ACHN (cell line): ENCODE results near the gene PPFIA1.
A peak's percentile ranks its signal among the peaks of the same experiment; 100 is the strongest.

ENCODE experiments used
- DNase-seq: peaks from one replicate; pipeline ENCODE4 v3.0.0-alpha.2; 2015
- in situ Hi-C: cut with HindIII; loops from 2 replicates; pipeline ENCODE4 v1.10.0; 2017; ENCODE audit warnings: low sequenced_read_pairs, low pct_ligation_motif_present, low pct_unique_long_range_greater_than_20kb

Gene PPFIA1

DNA sequence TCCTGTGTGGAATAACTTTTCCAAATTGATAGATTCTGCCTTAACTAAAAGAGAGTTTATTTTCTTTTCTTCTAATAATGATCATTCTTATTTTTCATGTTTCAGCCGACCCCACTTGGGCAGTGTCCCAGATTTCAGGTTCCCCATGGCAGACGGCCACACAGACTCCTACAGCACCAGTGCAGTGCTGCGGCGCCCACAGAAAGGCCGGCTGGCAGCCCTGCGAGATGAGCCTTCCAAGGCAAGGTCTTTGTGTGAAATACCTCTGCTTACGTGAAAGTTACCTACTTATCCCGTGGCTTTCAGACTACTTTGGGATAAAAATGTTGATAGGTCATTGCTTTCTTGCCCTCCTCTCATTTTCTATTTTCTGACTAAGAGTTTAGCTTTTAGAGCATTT, 68.6 kb downstream of the PPFIA1 start:
- in situ Hi-C loops = no loop called here
- no peak for DNase-seq

DNA sequence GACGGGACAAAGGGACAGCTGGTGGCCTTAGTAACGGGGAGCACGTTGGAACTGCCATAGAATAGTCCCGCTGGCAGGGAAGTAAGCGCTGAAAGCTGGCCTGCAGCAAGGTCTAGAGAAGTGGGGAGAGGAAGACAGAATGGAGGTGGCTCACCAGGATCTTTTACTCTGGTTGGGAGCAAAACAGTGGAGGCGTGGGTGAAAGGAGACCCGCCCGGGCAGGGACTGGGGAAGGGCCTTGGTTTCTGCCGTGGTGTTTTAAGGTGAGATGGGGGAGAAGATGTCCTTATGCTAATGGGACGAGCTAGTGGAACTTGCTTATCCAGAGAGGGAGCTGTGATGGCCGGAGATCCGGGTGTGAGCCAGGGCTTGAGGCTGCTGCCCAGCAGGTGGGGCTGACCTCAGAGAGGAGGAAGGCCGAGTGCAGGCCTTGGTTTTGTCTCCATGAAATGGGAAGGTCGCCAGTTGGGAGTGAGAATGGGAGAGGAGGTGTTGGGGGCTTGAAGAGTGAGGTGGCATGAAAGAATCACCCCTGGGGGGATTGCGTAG, 71.5 kb downstream of the PPFIA1 start:
- no peak for DNase-seq

DNA sequence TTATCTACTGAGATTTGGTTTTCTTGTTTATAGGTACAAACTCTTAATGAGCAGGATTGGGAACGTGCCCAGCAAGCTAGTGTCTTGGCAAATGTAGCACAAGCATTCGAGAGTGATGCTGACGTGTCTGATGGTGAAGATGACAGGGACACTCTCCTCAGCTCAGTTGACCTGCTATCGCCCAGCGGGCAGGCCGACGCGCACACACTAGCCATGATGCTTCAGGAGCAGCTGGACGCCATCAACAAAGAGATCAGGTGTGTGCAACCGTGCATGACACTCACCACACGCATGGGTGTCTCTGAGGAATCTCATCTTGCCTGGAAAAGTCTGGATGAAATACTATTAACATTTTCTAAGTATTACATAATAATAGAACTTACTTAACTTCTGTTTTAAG, 73.1 kb downstream of the PPFIA1 start:
- peak; percentile 34 for DNase-seq
- in situ Hi-C loops = no loop called here

More for the DNA sequence above, 71.5 kb downstream of the PPFIA1 start:
- in situ Hi-C loops = no loop called here

DNA sequence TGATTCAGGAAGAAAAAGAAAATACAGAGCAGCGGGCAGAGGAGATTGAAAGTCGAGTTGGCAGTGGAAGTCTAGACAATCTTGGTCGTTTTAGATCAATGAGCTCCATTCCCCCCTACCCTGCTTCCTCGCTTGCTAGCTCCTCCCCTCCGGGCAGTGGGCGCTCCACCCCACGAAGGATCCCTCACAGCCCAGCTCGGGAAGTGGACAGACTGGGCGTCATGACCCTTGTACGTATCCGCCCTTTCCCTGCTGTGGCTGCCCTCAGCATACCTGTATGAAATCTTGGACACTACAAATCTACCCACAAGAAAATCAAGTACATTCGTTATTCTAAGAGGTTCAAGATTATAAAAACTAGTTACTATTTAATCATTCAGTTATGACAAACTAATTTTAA, 77.7 kb downstream of the PPFIA1 start:
- in situ Hi-C loops = no loop called here

DNA sequence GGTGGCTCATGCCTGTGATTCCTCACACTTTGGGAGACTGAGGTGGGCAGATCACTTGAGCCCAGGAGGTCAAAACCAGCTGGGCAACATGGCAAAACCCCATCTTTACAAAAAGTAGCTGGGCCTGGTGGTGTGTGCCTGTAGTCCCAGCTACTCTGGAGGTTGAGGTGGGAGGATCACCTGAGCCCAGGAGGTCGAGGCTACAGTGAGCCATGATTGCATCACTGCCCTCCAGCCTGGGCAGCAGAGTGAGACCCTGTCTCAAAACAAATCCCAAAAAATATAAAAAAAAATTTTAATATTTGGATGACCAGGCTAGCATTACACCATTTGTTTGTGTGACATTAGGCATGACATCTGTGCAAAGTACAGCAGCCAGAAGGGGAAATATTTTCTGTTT, 78.1 kb downstream of the PPFIA1 start:
- in situ Hi-C loops = no loop called here
- no peak for DNase-seq

More for the DNA sequence above, 77.7 kb downstream of the PPFIA1 start:
- DNase-seq = no peak

DNA sequence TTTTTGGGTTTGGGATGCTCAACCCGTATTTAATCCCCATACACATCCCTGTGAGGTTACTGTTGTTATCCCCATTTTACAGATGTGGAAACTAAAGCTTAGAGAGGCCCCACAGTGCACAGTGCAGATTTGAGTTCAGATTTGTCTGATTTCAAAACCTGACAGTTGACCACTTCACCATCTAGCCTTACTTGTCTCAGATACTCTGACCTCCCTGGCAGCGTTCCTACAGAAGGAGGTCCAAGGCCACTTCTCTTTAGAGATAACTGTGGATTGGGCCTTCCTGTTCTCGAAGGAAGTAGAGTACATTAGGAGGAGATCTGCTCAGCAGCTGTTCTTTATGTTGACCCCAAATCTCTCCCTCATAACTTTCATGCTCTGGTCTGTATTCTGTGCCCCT, 81.2 kb downstream of the PPFIA1 start:
- DNase-seq = no peak
- in situ Hi-C loops = no loop called here

DNA sequence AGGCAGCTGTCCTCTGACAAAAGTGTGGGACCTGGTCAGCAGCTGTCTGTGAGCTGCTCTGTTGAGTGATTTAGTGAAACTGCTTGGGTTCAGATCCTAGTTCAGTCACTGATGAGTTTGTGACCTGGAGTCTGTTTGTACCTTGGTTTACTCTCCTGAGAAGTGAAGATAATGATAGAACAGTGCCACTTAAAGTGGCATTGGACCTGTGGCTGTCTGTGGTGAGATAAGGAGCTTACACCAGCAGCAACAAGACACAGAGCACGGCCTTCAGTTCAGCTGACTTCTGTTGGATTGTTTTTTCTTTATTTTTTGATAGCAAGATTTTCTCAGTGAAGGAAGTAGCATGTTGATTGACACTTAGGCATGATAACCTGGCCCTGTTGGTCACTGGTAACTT, 81.6 kb downstream of the PPFIA1 start:
- no peak for DNase-seq
- in situ Hi-C loops = no loop called here

DNA sequence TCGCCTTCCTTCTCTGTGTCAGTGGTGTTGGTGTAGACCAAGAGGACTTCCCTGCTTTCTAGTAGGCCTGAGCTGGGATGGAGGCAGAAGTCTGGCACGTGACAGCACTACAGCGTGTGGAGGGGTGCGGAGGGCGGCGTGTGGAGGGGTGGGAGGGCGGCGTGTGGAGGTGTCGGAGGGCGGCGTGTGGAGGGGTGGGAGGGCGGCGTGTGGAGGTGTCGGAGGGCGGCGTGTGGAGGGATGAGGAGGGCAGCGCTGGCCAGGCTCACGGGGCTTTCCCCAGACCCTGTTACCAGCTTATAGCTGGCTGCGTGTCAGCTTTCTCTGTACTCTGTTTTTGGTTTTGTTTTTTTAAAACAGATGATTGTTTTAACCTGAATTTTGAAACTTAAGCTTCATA, 82.1 kb downstream of the PPFIA1 start:
- no peak for DNase-seq
- in situ Hi-C loops = no loop called here

DNA sequence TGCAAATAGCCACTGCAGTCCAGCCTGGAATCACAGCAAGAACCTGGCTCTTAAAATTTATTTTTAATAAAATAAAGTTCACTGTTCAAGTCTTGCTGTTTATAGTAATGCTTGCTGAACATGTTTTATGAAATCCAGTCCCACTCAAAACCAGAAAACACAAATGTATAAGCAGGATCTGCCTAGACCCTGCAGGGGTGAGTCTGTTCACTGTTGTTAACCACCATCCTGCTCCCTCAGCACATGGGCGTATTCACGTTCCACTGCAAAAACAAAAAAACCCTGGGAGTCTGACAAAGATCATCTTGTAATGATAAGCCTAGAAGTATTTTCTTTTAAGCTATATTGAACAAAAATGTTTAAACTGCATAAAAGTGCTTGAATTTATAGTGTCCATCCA, 82.8 kb downstream of the PPFIA1 start:
- no peak for DNase-seq
- in situ Hi-C loops = no loop called here

DNA sequence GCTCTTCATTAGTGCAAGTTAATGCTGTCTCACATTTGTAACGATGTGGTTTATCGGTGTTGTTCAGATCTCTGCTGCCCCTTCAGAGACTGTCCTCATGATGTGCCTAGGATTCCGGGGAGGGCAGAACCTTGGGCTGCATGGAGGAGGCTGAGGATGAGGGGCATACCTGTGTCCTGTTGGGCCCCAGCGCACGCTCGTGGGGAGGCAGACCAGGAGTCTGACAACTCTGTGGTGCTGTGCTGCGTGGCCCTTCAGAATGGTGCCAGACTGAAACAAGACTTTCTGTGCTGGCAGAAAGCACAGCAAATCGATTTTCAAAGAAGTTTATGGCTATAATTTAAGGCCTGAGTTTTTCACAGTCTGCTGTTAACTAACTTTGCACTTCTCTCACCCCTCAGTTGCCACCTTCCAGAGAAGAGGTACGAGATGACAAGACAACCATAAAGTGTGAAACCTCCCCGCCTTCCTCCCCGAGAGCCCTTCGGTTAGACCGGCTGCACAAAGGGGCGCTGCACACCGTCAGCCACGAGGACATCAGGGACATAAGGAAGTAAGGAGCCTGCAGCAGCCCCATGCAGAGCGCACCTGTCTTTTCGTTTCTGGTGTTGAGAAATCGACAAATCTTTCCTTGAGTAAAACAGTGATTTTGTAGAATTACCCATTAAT, 83.5 kb downstream of the PPFIA1 start:
- in situ Hi-C loops = no loop called here
- no peak for DNase-seq

DNA sequence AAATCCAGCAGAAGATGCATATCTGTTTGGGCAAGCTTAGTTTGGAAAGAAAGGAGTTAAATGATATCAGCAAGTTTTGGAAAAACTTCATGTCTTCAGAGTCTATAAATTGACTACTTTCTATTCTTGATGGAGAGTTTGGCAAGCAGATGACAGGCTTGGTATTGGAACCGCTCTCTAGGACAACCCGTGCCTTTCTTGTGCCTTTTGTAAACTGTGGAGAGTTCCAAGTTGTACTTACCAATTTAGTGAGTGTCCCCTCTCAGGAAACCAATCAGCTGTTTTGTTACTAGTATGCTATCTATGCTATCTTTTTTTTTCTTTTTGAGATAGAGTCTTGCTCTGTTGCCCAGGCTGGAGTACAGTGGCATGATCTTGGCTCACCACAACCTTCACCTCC, 84.1 kb downstream of the PPFIA1 start:
- no peak for DNase-seq
- in situ Hi-C loops = no loop called here

DNA sequence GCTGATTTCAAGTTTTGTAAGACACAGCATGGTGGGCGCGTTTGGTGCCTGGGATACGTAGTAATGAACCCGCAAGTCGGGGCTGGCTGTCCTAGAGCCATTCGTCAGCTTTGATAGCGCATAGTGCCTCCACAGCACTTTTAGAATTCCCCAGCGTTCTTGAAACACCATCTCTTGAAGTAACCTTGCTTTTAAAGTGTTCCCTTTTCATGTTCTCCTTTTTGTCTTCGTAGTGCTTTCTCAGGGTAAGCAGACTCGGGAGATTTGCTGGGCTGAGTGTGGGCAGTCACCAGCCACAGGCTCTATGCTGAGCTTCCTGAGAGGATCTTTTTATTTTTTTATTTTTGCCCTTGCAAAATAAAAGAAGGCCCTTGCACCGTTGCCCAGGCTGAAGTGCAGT, 88.3 kb downstream of the PPFIA1 start:
- no peak for DNase-seq

DNA sequence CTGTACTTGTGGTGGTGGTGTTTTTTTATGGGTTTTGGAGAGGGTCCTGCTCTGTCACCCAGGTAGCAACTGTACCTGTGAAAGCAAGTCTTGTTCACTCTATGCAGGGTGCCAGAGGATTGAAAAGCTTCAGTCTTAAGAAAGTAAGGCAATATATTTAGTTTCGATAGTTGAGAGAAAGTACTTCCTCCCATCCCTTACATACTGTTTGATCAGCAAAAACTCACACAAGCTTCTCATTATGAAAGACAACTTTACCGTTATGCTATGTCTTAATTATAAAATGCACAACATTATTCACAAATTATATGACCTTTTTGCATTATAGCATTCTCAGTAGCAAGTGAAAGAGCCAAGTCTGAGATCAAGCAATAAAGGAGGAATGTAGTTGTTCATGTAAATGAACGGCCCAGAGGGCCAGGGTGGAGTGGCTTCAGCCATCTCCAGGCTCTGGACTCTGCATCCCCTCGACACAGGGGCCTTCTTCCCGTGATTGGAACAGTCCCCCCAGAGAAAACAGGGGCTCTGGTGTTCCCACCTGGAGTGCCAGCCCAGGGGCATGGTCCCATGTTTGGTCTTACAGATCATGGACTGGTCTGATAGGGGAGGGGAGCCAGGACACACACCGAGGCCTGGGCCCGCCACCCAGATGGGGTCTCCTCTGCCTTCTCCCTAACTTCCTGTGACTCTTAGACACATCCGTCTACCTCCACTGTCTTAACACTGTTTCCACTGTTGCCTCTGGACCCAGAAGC, 89.1 kb downstream of the PPFIA1 start:
- DNase-seq = no peak

More for the DNA sequence above, 88.3 kb downstream of the PPFIA1 start:
- in situ Hi-C loops = no loop called here

DNA sequence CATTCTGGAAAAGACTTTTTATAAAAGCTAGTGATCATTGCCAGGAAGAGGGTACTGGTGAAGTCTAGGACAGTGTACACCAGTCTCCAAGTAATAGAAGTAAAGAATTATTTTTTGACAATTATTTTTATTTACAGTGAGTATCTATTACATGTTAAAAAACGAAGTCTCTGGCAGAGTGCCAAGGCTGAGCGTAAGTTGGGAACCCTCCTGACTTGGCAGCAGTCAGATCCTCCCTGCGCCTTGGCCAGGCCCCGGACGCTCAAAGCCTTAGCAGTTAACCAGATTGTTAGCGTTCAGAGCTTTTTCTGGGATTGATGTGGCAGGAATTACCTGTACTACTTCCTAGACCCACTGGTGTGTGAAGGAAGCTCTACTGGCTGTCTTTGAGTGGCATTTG, 89.7 kb downstream of the PPFIA1 start:
- in situ Hi-C loops = no loop called here

More for the DNA sequence above, 89.1 kb downstream of the PPFIA1 start:
- in situ Hi-C loops = no loop called here

DNA sequence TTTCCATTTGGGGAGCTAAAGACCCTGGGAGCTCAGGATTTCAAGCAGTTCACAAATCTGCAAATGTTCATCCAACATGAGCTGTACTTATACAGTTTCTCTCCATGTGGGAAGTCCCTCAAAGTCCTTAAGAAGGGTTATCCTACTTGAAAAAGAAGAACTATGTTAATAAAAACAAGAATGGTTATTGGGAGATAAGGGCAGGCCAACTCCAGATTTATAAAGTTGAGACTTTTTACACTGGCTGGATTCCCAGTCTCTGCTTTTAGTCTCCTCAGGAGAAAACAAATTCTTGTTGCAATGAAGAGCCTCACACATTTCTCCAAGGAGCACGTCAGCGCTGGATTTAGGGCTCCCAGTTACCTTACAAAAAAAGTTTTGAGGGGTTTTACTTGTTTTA, 93.7 kb downstream of the PPFIA1 start:
- no peak for DNase-seq
- in situ Hi-C loops = no loop called here

More for the DNA sequence above, 89.7 kb downstream of the PPFIA1 start:
- DNase-seq = no peak

DNA sequence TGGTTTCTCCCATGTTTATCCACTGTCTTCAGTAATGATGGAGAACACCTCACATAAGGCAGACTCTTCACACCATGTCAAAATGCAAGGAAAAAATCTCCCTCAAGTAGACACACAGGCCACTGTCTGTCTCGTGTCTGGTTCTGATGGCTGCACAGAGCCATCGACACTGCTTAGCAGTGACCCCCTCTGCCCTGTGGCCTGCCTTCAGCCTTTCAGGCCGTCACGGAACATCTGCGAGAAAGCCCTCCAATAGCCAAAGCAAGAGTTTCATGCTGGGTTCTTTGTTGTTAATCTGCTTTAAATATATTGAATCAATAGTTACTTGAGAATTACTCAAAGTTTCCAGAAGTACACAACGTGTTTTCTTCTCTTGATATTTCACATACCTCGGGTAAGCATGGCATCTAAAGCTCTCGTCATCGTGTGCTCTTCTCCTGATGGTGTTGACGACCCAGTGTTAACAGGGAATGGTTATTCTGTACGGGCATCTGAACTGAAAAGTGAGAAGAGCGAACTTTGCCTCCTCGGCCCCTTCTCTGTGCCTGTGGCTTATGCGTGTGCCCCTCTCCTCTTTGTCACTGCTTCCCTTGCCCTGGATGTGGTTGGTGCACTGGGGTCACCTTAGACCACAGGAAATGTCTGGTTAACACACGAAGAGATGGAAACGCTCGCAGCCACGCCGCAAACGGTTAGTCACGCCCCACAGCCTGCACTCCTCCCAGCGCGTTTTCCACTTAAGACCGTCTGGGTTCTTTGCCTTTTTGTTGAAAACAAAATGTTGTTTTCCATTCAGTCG, 94.5 kb downstream of the PPFIA1 start:
- no peak for DNase-seq
- in situ Hi-C loops = no loop called here

DNA sequence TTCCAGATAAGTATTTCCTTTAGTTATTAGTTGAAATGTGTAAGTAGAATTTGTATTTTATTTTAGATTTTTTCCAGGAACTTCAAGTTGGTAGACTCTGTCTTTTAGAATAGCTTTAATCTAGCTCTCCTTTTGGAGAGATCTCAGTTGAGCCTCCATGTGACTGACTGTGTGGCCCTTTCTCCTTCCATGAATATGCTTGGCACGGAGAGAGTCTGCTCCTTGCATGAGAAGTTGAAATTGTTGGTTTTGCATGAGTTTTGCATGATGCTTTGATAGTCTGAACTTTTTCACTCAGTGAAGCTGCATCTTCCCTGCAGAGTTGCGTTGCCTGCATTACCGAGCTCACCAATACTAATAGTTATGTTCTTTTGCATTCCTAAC, 95.0 kb downstream of the PPFIA1 start:
- in situ Hi-C loops = no loop called here
- no peak for DNase-seq

DNA sequence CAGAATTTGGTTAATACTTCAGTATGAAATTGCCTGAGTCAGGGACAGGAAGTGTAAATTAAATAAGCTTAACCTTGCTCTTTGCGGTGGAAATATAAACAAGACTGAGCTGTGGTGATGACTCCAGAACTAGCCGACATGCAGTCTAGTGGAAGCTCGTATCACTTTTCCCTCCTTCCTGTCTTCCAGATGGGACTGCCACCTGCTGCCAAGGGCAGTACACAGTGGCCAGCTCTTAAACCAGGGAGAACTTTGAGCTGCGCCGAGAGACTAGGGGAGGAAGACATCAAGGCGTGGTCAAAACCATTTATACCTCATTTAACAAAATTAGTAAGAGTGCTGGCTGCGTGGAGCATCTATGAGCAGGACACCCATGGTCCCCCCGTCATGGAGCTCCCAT, 96.6 kb downstream of the PPFIA1 start:
- in situ Hi-C loops = no loop called here
- DNase-seq = no peak

DNA sequence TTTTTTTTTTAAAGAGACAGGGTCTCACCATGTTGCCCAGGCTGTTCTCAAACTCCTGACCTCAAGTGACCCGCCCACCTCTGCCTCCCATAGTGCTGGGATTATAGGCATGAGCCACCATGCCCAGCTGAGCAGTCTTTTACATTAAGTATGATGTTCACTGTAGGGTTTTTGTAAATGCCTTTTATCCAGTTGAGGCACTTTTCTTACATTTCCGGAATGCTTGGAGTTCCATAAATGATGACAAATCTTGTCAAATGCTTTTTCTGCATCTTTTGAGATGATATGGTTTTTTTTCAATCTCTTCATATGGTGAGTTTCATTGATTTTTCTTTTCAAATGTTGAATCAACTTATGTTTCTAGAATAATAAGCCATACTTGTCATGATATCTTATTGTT, 98.5 kb downstream of the PPFIA1 start:
- in situ Hi-C loops = no loop called here
- DNase-seq = no peak
